ENCODE data around the gene PEX14.

PEX14 gene

GRCh38 chr1:10555635-10556429 lies 81.1 kb downstream of the PEX14 start:
- POLR2A ChIA-PET = no interaction called here
- CTCF ChIA-PET = interaction anchor here (1.4 to 1.5 kb wide), 2 partner anchors 27 to 30 kb away, joined by 4 to 5 read pairs; no protein-coding TSS in a partner anchor
- no peak for DNase-seq (ENCODE audit: extremely low spot score)
- TF ChIP-seq CTCF (IDR thresholded peaks at IDR 0.05; ENCODE audit: control extremely low read depth, extremely low read depth, low read depth, missing control alignments) = no peak

- POLR2A ChIA-PET = no interaction called here
Observed at GRCh38 chr1:10556430-10557005, 81.8 kb downstream of the PEX14 start.

GRCh38 chr1:10557714-10558113 lies 83.0 kb downstream of the PEX14 start:
- DNase-seq (ENCODE audit: extremely low spot score) = no peak
- POLR2A ChIA-PET = no interaction called here
- CTCF ChIA-PET = no interaction called here
- TF ChIP-seq CTCF (IDR thresholded peaks at IDR 0.05; ENCODE audit: control extremely low read depth, extremely low read depth, low read depth, missing control alignments) = no peak

More at GRCh38 chr1:10556430-10557005, 81.8 kb downstream of the PEX14 start:
- no peak for TF ChIP-seq CTCF (IDR thresholded peaks at IDR 0.05; ENCODE audit: control extremely low read depth, extremely low read depth, low read depth, missing control alignments)
- DNase-seq (ENCODE audit: extremely low spot score) = no peak
- CTCF ChIA-PET = interaction anchor here (1.4 to 1.5 kb wide), 2 partner anchors 27 to 29 kb away, joined by 4 to 5 read pairs; no protein-coding TSS in a partner anchor

GRCh38 chr1:10559386-10559785 lies 84.6 kb downstream of the PEX14 start:
- DNase-seq (ENCODE audit: extremely low spot score) = no peak
- ChIA-PET CTCF (no interaction called here), POLR2A (no interaction called here)
- TF ChIP-seq CTCF (IDR thresholded peaks at IDR 0.05; ENCODE audit: control extremely low read depth, extremely low read depth, low read depth, missing control alignments) = no peak

GRCh38 chr1:10561497-10561896 lies 86.7 kb downstream of the PEX14 start:
- DNase-seq (ENCODE audit: extremely low spot score) = no peak
- ChIA-PET POLR2A (no interaction called here), CTCF (no interaction called here)
- no peak for TF ChIP-seq CTCF (IDR thresholded peaks at IDR 0.05; ENCODE audit: control extremely low read depth, extremely low read depth, low read depth, missing control alignments)

GRCh38 chr1:10561955-10562354 lies 87.2 kb downstream of the PEX14 start:
- POLR2A ChIA-PET = no interaction called here
- CTCF ChIA-PET = no interaction called here
- TF ChIP-seq CTCF (IDR thresholded peaks at IDR 0.05; ENCODE audit: control extremely low read depth, extremely low read depth, low read depth, missing control alignments) = no peak
- DNase-seq (ENCODE audit: extremely low spot score) = no peak

All from GM10248 (cell line).